NCI-H460 (cell line): ENCODE measurements around the gene SGCE. TPM values are rescaled to one million over a fixed set of nuclear protein-coding genes. Genes with fewer than 3 reads are reported as not detected.

Source experiments
- DNase-seq: peaks from one replicate; pipeline ENCODE4 v3.0.0-alpha.2; 2016; ENCODE audit warnings: low read depth; ENCODE audit errors: extremely low read depth
- total RNA-seq: library from RNA; depleted of rRNA; stranded (reverse); fragments of >200 nt; shearing (Covaris generic); gene quantifications from 2 replicates; pipeline ENCODE4 v1.2.3, GENCODE V29; 2014

The SGCE gene
- total RNA-seq, 1 experiment from 2014 or later, result 9.5 TPM

DNA sequence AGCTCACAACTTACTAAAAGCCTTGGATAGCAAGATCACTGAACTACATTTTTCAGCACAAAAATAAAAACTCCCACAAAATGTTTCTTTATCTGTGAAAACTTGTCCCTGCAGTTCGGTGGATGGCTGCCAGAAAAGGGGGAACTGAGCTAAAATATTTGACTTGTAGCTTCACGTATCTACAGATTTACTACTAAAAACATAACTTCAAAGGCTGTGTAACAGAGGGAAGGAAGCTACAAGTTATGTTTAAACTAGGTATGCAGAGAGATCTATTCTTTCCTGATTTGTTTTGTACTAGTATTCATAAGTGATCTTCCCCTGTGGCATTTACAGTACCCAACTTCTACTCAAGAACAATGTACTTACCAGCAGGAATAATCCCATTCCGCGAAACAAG lies 25.1 kb downstream of the SGCE start:
- DNase-seq, result no peak

DNA sequence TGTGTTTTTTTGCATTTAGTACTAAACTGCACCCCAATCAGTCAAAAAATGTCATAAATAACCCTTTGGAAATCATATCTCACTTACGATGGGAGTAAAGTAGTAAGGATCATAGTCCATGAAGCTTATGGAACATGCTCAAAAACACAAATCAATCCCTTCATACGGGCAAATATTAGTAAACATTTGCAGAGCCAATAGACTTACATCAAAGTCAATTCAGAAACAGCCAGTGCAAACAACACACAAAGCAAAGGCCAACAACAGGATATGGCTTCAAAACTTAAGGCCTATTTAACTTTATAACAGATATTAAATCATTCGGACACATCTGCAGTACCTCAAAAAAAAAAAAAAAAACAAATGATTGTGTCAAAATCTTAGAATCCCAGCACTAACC lies 32.1 kb downstream of the SGCE start:
- no peak for DNase-seq

DNA sequence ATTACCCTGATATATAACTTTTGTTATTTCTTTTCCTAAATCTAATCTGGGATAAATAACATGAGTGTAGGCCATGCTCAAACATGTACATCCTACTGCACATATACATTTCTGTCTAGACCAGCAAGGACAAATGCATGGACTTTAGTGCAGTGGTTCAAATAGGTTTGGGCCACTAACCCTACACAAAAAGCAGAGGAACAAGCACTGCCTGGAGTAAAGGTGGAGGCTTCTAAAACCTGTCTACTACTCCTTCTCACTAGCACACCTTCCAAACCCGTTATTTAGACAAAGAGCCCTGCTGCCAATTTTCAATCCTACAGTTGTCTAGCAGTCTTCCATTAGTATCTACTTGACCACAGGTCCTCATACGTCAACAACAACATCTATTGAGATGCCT lies 34.8 kb downstream of the SGCE start:
- no peak for DNase-seq

DNA sequence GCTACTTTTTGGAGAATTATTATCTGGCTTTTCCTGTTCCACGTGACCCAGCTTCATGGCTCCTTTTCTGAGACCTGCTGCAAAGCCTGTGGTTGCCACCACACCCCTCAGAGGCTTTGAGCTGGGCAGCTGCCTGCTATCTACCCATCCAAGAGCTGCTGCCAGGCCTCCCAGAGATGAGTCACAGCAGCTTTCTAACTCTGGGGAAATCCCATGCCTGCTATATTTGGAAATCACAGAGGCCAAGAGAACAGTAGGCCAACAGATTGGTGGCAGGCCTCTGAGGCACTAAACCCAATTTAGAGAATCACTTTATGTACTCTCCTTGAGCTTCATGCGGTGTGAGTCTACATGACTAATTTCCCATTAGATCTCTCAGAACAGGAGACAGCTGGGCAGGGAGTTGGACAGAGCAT lies 35.2 kb downstream of the SGCE start:
- peak; percentile 21 for DNase-seq

DNA sequence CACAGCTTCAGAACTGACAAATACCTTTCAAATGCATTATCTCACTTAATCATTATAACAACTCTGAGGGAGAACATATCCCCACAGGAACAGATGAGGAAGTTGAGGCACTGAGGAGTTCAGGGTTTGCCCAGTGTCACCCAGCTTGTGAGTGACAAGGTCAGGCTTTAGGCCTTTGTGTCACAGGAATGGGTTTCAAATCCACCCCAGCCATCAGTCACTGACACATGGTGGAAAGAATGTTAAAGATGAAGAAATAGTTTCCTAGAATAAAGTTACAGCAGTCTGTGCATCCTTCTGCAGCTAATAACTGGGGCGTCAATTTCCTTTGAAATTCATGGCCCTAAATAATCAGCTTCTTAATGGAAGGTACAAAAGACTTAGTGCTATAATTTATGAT lies 37.8 kb downstream of the SGCE start:
- DNase-seq, result no peak

DNA sequence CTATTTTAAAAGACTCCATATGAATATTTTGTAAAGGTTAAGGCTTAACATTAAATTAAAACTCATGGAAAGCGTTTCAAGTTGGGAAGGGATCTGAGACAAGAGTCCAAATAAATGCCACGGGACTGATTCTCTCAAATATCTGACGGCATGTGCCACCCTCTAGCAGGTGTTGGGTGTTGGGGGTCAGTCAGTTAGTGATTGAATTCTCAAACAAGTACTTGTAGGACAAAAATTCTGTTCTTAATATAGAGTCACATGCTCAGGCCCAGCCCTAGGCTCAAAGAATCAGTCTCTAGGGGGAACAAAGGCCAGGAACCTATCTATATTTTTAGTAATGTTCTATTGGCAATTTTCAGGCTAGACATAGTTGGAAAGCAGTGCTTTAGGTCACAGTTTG lies 39.1 kb downstream of the SGCE start:
- no peak for DNase-seq

DNA sequence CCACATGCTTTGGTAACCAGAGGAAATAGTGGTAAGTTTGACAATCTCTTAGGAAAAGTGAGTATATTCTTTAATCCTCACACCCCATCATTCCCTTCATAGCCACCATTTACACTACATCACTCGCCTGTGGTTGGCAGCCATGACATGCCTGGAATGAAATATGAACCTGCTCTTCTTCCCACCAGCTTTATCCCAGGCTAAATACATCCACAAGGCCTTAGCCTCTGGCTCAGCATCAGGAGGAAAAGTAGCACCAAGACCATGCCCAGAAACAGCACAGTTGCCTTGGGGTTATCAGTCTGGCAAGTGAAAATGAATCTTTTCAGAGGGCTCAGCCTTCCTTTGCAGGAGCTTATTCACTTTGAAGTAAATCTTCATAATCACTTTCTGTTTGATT lies 40.3 kb downstream of the SGCE start:
- DNase-seq, result no peak

DNA sequence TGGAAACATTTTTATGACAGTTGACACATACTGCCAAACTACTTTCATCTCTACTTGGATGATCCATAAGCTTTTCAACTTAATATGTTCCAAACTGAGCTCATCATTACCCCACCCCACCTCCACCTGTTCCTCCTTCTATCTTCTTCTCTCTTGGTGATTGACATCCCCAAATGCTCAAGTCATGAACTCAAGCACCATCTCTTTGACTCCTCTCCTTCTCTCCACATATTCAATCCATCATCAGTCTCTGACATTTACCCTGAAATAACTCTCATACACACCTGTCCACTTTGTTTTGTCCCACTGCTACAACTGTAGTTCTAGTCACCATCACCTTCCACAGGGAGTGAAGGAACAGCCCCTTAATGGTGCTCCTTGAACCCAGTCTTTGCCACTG lies 43.3 kb downstream of the SGCE start:
- DNase-seq, result no peak

DNA sequence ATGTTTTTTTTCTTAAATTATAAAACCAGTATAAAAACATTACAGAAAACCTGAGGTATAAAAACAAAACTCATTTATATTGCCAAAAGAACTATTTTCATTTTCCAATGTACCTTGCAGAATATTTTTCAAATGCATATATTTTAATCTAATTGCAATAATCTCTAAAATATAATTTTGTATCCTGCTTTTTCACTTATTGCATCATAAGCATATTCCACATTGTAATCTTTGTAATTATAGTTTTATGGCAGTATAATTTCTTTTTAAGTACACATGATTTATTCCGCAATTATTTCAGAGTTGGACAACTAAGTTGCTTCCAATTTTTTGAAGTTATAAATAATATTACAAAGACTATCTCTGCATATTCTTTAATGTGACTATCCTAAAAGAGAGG lies 43.7 kb downstream of the SGCE start:
- no peak for DNase-seq

DNA sequence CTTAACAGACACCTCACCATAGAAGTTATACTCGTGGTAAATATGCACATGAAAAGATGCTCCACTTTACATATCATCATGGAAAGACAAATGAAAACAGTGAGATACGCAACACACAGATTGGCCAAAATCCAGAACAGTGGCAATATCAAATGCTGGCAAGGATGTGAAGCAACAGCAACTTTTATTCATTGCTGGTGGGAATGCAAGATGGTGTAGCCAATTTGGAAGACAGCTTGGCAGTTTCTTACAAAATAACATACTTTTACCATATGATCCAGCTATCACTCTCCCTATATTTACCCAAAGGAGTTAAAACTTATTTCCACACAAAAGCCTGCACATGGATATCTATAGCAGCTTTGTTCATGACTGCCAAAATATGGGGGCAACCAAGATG lies 46.4 kb downstream of the SGCE start:
- no peak for DNase-seq

DNA sequence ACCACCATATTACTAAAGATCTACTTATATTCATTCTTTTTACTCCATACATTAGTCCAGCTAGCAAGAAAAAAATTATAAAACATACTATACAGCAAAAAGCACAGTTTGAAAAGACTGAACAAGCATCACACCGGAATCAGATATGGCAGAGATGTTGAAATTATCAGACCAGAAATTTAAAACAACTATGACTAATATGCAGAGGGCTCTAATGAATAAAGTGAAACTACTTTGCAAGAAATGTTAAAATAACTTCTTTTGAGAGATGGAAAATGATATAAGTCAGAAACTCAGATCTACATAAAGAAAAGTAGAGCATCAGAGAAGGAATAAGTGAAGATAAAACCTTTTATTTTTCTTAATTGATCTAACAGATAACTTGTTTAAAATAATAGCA lies 50.9 kb downstream of the SGCE start:
- no peak for DNase-seq

DNA sequence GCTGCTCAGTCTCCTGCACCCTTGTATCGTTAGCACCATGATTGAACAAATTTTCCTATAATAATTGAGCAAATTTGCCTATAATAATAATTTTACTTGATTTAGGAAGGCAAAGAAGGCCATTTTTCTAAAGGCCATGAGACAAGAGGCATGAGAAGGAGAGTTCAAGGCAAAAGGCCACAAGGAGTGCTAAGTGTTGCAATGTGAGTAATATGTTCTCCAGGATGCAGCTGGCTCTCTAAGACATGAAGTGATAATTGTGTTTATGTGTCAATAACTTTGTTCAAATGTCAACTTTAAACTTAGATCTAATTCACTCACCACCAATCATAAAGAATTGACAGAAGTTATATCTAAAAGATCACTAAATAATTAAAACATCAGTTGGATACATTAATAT lies 53.8 kb downstream of the SGCE start:
- DNase-seq, result no peak

DNA sequence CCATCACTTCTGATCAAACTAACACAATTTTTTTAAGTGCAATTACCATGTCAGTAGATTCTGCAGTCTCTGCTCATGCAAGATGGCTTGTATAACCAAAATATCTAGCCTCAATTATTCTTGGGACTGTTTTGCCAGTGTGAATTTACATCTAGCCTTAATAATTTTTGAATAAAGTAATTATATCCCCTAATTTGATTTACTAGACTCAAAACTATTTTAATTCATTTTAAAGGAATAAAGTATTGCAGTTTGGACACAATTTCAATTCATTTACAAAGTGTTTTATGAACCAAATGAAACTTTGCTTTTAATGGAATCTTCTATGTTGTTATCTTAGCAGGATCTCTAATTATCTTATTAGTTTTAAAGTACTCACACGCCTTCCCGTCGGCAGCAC lies 55.7 kb downstream of the SGCE start:
- DNase-seq, result no peak

DNA sequence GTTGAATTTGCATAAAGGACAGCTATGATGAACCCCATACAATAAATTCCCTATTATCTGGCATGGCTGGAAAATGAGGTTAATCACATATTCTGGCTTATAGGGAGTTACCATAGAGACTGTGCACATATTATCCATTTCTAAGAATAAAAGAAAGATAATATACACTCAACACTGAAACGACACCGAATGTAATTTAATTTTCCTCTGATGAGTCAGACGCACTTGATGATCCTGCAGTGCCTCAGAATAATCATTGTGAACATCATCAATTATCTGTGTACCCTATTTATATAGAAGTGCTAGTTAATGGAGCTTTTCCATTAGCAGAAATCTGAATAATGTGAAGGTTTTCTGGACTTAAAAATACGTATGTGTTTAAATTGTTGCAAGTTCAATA lies 60.2 kb downstream of the SGCE start:
- DNase-seq, result no peak

DNA sequence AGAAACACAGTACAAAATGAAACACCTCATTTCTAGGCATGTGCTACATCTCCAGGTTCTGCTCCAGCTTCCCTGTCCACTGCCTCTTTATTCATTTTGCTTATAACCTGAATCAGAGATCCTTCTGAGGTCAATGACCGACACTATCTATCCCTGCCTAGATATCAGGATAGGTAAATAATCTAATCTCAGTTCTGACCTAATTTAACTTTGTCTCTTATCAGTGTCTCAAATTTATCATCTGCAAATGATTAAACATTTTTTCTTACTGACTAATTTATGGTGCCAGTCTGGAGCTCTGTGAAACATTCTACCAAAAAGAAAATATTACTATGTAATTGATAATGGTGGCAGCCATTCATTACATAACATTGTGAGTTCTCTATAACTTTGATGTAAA lies 61.1 kb downstream of the SGCE start:
- no peak for DNase-seq

DNA sequence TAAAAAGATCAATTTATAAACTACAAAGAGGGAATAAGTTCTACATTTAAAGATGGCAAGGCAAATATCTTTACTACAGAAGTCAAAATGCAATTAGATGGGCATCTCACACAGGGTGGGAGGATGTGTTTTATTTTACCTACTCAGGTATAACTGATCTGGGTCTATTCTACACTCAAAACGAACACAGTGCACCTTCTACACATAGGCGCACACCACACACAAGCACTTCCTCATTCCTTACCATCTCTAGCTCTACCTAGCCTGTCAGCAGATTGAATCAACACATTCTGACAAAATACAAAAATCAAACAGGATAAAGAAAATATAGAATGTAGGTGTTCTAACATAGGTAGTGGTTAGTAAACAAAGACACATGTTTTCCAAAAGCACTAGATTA lies 64.8 kb downstream of the SGCE start:
- DNase-seq, result no peak

DNA sequence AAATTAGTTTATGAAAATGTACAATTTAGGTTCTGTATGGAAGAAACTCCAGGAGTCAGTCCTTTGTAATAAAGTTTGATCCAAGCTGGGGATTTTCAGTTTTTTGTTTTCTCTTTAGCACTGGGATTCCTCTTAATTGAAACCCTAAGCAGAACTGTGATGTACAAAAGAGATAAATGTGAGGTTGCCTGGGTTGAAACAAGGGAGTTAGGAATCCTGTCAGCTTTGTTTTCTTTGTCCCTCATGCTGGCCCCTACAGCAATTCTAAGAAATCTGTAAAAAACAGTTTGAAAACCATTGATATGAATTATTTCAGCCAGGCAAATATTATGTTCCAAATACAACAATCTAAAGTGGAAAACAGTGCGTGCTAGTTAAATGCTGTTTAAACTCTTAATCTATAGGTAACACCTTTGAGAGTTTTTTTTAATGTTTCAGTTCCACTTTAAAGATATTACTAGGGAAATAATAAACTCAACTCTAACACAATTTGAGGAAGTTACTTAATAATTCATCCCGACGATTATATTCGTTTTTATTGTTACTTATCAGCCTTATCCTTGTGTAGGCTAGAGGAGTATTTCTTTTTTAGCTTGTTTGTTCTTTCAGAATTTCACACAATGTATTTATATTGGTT lies 65.3 kb downstream of the SGCE start:
- DNase-seq, result no peak

DNA sequence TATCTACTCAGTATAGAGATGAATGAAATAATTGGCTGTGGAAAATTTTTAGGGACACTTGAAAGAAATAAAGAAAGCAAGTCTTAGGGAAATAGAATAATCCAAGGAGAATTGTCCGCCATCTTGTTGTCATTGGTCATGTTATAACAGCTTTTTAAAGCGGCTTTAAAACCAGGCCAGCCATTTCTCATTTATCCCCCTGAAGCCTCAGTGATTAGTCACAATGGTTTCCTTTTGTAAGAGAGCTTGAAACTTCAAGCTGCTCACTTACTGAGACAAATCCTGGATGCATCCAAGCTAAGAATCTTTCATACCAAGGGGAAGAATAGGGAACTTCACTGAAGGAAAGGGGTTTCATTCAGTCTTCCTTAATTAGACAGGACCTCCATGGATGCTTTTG lies 67.9 kb downstream of the SGCE start:
- DNase-seq, result no peak

DNA sequence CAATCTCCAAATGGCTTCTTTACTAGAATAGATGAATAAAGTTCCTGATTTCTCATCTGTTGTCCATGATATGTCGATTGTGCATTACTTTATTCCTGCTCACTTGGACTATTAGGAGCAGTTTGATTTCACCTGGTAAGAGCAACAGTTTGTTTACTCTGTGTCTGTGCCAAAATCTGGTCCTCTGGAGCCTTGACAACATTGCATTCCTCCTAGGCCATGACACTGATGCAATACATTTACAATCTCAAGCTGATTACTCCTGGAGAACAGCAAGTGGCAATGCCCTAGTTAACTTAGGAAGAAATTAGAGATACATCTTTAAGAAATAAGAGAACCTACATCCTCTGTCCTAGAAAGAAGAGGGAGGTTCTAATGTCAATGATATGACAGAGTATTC lies 71.8 kb downstream of the SGCE start:
- DNase-seq, result peak; percentile 7

DNA sequence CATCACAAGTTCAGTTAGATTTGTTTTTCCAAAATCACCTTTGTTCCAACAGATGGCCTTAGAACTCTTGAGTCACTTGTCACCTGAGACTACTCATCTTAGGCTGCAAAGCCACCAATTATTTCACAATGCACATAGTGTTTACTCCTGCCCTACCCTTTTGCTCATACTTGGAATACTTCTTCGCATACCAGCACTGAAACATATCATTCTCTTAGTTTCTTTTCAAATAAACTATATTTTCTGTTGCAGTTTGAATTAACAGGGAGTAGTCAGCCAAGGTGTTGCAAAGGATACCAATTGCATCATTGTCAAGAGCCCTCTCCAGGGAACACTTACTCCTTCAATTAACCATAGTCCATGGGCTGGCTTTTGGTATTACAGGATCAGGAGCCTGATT lies 75.3 kb downstream of the SGCE start:
- DNase-seq, result no peak

DNA sequence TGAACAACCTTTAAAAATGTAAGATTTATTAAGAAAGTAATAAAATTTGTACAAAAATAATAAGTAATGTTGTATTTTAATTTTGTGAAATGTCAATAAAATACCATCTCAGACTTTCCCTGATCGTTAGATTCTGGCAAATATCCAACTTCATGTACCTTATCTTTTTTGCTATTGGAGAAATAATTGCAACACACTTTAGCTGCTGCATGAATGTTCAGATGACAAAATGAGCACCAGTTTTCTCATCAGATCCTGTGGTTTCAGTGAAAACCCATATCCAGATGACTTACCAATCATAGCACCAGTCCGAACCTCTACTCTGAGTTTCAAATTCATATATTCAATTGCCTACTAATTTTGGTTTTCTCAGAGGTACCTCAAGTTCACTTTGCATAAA lies 76.5 kb downstream of the SGCE start:
- no peak for DNase-seq

DNA sequence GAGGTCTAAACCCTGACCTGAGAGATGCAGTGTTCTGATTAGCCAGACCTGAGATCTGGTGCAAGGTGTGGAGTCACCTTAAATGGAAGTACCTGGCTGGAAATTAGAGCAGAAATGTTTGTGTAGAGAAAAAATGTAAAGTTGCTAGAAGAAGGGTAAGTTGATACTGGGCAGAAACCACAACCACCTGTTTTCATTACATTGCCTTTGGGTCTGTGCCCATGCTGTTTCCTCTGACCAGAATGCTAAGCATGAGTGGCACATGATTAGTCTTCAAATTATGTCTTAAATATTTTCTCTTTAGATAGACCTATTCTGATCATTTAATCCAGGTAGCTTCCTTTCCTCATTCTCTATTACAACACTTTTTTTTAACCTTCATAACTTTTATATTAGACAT lies 77.3 kb downstream of the SGCE start:
- no peak for DNase-seq

DNA sequence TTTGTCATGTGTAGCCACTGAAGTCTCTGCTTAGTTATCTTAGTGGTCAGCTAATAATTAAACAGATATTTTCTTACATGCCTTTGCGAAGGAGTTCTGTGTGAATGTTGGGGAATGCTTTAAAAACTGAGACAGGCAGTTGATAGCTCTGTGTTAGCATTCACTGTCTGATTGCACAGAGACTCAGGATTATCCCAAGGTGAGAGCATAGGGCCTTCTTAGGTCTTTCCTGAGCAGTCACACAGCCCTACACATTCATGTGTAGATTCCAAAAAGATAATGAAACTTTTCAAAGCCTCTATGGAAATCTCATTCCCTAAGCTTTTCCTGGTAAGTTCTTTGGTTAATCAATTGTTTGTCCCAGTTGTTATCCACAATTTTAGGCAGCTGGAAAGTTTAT lies 78.6 kb downstream of the SGCE start:
- no peak for DNase-seq

DNA sequence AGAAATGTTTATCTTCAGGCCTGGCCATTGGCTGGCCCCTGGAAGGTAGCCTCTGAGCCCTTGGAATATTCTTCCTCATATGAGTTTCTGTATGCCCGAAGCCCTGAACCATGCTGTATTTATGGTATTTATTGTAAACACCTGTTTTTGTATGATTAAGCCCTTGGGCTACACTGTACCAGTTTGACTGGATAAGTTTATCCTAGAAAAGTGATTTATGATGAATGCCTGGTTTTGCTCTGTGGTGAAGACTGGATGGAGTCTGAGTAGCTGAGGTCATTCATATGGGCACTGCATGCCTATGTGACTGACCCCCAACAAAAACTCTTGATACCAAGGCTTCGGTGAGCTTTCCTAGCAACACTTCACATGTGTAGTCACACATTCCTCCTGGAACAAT lies 79.6 kb downstream of the SGCE start:
- DNase-seq, result no peak
